HG03571 (cell line): ENCODE measurements around the gene CYB5B.

Experiments used
- ATAC-seq: cut with Tn5 transposase; IDR thresholded peaks from one replicate; pipeline ENCODE4 v1.9.1; 2021; ENCODE audit not compliant: unreplicated experiment

CYB5B gene

DNA sequence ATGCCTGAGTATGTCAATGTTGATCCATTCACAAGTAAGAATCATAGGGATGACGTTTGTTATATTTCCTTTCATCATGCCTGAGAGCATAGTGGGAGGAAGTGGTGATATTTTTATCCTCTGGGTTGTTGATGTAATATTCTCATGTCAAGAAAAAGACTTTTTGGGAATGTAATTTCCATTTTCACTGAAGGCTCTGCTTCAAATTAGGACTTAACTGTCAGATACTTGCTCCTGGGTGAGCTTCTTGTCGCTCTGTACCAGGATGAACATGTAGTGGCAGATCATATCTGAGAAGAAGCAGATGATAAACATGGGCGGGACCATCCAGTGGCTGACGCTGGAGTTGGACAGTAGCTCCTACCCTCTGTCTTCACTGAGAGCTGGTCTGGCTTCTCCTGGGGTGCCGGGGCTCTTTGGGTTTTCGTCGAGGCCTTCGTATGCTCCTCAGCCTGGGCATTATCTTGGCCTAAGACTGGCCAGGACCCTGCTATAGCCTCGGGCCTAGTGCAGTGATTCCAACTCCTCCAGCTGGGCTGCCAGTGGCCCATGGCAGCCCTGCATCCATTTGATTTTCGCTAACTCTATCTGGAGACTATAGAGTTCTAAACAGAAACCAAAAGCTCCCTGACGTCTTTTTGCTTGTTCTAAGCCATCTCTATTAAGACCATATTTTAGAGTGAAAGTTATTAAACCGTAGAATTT, 19.7 kb downstream of the CYB5B start:
- ATAC-seq, result no peak

DNA sequence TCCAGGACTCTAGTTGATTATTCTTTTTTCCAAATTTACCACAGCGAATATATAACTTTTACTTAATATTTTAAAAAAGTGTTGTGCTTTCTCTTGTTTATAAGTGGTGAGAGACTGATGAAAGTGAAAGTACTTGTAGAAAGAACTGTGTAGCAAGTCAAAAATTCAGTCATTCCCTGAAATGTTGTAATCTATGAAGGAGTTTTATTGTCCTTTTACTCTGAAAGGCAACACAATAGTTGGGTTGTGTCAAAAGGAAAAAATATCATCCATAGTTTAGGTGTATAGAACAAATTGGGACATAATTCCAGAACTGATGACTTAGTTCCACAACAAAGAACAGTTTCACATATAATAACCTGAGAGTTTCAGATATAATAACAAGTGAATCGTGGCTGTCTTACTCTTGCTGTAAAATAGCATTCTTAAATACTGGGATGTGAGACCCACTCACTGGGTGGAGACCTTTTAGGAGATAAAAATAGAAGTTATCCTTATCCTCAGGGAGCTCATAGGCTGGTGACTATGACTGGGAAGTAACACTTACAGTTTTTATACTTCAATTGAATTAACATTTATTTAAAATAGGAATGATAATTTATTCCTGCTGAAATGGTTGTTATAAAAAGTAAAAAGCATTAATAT, 20.6 kb downstream of the CYB5B start:
- ATAC-seq, result no peak

DNA sequence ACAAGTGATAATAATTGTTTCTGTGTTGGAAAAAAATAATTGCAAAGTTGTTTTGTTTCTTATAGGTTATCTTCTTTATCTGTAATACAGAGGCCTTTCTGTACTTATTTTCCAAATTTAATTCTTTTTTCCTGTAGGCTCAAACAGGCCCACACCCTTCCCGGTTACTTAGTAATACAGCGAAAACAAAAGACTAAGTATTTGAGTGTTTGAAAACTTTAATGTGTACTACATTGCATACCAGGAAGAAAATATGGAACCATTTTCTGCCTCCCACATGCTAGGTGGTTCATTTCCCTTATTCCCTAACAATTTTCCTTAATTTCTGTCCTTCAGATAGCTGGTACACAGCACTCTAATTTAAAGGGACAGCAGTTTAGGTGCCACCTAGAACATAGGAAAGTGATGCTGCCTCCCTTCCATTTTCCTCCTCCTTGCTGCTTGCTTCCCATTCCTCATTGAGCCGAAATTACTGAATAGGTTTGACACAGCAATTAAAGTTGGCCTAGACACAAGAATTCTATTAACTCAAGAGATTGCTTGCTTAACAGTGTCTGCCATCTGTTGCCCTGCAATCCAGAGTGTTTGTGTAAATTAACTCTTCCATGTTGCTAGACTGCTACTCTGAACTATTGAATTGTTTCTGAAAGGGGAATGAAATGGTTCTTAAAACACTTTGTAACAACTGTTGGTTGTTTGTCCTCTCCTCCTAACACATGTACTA, 24.2 kb downstream of the CYB5B start:
- no peak for ATAC-seq

DNA sequence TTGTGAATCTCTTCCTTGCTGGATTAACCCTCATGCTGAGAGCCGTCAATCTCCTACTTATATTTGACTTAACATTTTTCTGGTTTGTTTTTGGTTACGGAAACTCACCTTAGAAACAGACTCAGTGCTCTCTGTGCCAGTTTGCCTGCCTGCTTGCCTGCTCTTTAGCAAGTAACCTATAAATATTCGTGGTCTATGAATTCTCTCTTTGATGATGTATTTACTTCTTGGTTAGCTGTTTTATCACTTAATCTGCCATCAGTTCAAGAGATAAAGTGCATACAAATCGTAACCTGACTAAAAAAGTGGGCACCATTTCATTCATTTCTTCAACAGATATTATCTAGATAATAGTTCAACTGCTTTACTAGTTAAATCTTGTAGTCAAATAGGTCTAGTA, 26.7 kb downstream of the CYB5B start:
- ATAC-seq, result no peak

DNA sequence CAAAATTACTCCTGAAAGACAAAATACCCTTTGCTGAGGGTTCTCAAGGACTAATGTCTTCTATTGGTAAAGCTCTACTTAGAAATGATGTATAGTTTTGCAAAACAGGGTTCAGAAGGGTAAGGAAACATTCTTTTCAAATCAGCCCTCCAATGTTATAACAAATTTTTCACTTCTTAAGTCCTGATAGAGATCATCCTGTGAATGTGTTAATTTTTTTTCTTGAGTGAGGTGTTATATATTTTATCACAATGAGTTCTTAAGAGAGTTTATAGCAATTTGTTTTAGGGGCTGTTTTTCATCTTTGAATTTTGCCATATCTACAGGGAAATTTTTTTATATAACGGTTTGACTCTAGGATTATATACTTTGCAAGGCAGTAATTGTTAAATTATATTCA, 29.5 kb downstream of the CYB5B start:
- no peak for ATAC-seq

DNA sequence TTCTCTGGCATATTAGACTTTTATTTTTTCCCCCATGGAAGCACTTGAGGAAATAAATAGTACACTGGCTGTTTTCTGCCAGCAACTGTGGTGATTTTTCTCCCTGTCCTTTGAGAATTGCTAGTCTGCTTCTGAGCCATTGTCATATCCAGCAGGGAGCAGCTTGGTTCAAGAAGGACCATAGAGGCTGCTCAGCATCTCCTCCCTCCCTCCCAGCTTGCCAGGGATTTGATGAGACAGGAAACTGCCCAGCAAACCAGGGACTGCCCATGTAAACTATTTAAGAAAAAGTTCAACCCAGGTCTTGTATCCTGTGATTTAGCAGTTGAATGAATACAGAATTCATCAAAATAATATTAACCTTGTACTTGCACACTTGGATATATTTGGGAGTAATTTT, 39.5 kb downstream of the CYB5B start:
- no peak for ATAC-seq

DNA sequence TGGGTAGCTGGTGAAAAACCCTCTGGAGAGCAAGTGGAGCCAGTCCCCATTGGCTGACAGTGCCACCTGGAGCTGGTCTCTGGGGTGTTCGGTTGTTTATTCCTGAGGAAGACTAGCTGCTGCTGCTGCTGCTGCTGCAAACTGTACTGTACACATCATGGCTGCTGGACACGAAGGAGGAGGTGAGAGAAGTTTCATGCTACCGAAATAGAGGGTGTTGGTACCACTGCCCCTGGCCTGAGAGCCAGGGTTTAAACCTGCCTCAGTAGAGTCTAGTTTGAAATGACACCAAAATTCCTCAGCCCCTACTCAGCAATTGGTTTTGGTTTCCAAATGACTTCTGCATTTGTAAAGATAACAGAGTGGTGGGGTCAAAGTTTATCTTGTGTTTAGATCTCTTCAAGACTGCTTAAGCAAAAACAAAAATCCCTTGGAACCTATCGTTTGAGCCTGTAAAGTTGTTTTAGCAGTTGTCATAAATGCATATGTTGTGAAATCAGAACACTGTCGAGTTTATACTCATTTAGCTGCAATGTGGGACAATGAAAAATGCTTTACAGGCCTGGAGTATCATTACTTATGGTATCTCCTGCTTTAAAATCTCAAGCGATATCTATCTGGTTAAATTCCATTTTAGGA, 40.8 kb downstream of the CYB5B start:
- no peak for ATAC-seq

DNA sequence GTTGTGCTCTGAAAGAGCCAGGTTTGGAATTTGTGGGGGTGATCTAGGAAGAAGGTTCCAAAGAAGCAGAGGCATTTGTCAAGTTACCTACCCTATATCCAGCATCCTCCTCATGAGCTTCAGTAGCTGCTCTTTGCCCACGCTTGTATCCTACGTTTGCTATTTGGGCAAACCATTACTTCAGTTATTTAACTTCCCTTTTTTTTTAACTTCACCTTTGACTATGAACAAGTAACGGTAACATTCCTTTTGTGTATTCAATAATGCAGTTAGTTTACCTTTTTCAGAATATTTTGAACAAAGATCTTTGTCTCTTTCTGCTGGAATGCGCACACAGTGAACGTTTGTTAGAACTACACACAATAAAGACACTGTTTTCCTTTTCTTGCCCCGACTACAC, 41.5 kb downstream of the CYB5B start:
- no peak for ATAC-seq

DNA sequence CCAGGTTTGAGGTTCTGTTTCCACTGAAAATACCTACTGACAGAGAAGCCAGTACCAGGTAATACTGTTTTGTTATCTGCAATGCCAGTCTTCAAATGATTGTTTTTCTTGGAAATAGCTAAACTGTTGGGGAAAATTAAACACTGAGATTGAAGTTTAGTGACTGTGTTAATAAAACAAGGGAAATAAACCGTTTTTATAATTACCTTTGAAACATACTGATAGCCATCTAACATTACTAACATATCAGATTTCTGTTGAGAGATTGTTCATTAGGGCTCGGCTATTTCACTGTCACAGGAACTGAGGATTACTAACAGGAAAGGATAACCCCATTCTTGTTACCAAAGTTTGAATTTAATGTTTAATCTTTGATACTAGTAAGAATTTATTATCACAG, 42.1 kb downstream of the CYB5B start:
- no peak for ATAC-seq

DNA sequence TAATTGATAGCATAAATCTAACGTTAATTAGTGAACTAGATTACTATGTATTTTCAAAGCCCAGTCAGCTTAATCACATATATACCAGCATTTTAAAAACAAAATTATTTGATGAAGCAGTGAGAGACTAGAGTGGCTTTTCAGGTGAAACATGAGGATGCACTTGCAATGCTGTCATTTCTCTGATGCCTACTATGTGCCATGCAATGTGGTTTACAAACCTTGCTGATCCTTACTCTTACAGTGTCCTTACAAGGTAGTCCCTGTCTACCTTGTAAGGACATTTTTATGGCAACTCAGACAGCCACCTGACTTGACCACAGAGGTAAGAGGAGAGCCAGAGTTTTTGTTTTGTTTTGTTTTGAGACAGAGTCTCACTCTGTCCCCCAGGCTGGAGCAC, 42.7 kb downstream of the CYB5B start:
- ATAC-seq, result no peak

DNA sequence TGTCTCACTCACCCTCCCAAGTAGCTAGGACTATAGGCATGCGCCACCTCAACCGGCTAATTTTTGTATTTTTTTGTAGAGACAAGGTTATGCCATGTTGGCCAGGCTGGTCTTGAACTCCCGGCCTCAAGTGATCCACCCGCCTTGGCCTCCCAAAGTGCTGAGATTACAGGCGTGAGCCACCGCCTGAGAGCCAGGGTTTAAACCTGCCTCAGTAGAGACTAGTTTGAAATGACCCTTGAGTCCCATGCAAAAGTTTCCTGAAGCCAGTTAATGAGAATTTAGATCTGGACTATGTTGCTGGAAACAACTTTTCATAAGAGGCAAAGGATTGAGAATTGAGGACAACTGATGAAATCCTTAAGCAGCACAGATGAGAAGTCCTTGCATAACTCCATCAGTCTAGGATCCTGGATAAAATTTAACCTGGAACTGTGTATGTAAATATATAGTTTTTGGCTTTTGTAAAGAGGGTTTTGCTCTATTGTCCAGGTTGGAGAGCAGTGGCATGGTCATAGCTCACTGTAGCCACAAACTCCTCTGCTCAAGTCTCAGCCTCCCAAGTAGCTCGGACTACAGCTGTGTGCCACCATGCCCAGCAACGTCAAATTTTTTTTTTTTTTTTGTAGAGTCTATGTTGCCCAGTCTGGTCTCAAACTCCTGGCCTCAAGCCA, 43.2 kb downstream of the CYB5B start:
- ATAC-seq, result no peak

DNA sequence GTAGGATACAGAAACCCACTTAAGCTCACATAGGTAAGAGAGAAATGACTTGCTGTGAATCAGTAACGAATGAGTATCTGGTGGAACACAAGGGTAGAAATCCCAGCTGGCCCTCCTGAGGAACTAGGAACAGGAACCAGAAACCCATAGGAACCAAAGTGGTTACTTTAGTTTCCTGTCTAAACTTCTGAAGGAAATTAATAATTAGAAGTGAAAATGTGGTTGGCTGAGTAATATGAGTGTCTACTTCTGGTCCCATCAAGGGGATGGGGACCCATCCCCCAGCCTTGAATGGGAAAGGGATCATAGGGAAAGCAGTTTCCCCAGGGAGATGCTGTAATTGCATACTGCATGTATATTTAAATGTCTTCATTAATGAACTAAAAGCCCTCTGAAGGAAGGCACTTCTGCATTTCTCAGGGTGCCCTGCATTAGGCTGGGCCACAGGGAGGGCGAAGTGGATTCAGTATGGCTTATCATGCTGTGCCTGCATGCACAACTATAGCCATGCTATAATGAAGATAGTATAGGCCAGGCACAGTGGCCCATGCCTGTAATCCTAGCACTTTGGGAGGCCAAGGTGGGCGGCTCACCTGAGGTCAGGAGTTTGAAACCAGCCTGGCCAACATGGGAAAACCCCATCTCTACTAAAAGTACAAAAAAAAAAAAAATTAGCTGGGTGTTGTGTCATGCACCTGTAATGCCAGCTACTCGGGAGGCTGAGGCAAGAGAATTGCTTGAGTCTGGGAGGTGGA, 45.6 kb downstream of the CYB5B start:
- ATAC-seq, result peak; percentile 70

DNA sequence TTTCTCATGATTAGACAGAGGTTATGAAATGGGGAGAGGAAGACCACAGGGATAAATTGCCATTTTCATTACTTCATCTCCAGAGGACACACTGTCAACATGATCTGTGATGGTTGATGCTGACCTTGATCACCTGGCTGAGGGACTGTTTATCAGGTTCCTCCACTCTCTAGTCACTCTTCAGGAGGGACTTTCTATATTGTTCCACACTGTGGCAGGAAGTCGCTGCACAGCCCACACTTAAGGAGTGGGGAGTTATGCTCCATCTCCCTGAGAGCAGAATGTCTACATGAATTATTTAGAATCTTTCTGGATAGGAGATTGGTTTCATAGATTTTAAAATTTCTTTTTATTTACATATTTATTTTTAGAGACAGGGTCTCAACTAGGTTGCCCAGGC, 46.7 kb downstream of the CYB5B start:
- no peak for ATAC-seq

DNA sequence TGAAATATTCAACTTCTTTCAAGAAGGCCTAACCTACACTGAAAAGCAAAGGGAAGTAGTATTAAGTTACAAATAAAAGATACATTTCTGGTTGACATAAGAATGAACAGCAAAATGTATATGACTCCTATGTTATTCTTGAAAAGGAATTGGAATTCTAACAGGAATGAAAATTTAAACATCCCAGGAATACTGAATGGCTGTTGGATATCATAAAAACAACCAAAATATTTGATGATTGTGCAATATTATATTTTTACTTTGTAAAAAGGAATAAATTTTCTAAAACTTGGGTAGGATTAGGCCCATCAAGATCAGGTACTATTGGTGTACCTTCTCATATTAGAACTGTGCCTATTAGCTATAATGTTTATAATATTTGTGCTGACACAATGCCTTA, 50.0 kb downstream of the CYB5B start:
- no peak for ATAC-seq

DNA sequence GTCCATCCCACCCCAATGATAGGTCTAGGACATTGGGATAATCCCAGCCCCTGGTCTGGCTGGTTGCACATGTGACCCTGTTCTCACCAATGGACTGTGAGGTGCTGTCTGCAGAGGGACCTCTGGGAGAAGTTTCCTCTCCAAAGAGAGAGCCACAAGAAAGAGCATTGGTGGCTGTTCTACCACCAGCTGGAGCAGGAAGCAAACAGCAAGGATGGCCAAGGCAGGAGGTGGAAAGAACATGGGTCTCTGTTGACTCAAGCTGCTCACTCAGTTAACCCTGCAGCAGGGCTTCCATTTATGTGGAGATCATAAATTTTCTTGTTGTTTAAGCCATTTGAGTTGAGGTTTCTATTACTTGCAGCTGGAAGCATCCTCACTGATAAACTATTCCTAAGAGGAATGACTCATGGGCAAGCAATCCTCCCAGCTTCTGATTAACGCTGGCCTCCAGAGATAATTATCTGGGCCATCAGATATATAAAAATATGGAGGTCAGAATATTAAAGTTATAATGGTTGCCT, 52.6 kb downstream of the CYB5B start:
- ATAC-seq, result no peak

DNA sequence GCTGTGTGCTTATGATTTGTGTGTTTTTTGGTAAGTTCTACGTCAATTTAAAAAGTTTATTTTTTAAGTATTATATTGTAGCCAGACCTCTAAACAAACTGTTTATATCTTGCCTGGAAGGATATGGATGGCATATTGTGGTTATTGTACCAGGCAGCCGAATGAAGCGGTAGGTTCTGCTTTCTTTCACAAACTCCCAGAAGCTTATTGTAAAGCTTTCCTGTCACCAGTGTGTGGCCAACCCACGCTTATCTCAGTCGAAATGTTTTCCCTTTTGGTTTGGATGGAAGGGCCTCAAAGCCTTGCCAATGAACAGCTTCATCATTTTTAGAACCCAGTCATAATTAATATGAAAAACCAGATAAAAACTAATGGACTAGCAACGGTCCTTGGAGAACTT, 53.1 kb downstream of the CYB5B start:
- ATAC-seq, result no peak

DNA sequence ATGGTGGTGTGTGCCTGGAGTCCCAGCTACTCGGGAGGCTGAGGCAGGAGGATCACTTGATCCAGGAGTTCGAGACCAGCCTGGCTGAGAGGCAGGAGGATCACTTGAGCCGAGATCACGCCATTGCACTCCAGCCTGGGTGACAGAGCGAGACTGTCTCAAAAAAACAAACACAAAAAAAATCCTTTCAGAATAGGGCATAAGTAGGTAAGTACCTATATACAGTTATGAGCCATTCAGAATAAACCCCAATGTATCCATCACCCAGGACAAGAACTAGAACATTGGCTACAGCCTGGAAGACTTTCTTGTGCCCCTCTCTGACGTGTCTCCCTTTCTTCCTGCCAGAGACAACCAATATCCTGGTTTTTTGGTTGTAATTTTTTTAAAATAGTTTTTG, 54.3 kb downstream of the CYB5B start:
- no peak for ATAC-seq

DNA sequence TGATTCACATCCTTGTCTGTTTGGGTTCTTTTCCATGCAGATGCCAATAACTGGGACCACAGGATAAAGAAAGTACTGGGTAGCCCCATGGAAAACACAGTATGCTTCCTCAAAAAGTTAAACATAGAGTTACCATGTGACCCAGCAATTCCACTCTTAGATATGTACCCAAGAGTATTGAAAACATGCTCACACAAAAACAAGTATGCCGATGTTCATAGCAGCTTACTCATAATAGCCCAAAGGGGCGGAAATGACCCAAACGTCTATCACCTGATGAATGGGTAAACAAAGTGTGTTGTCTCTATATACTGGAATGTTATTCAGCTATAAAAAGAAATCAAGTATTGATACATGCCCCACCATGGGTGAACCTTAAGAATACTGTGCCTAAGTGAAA, 55.4 kb downstream of the CYB5B start:
- no peak for ATAC-seq

DNA sequence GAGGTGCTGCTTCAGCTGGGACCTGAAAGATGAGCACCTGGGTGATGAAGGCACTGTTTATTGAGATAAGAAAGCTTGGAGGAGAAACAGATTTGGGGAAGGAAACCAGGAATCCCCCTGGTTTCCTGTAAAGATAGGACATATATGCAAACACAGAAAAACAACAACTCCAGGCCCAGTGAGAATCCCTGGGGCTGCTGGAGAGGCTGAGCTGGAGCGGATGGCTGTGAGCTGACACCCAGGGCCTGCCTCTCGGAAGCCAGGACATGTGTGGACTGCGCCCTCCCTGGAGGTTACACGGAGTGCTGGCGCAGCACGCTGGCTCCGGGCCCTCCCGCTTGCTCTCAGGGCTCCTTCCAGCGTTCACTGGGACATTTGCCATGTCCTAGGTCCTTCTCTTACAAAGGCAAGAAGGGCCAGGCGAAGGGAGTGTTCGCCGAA, 57.5 kb downstream of the CYB5B start:
- no peak for ATAC-seq

DNA sequence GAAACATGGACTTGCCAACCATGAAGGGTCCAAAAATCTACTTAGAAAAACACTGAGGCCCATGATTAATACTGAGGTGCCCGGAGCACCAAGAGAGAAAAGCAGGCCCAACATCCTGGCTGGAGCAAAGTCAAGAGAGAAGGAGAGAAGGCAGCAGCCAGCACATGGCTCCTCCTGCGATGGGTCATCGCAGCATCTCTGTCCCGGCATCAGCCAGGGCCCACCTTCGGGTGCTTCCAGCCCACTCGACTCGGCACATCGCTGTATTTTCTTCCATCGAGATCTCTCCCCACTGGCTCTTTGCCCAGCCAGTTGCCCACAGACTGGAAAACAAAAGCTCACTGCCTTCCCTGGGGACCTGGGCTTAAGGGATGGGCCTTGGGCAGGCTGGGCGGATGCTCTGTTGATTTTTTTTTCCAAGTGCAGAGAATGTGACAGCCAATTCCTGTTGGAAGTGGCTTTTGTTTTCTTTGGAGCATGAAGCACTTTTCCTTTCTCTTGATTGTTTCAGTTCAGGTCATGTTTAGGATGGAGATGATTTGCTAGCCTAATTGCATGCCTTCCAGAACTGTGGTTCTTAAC, 58.1 kb downstream of the CYB5B start:
- no peak for ATAC-seq
